PC-9 (cell line): ENCODE data around the gene DOCK3. TPM values are rescaled to one million over a fixed set of nuclear protein-coding genes. Genes with fewer than 3 reads are reported as not detected.
A peak's percentile ranks its signal among the peaks of the same experiment; 100 is the strongest.

Experiments
- BruUV-seq: library from RNA; stranded (reverse); fragments of 400-500 nt; replicated peaks from 2 replicates; lab custom pipeline; 2021; lab: Mats Ljungman, UMichigan
- CTCF ChIA-PET: fragments of 300-600 bp; sonication (Branson Sonifier 250); formaldehyde crosslinking; loops from one replicate; lab custom pipeline; 2022; ENCODE audit warnings: antibody characterized with exemption; lab: Charles Lee
- POLR2A ChIA-PET: fragments of 300-600 bp; sonication (Branson Sonifier 250); formaldehyde crosslinking; loops from one replicate; lab custom pipeline; 2022; ENCODE audit warnings: antibody characterized with exemption; ENCODE audit not compliant: unreplicated experiment; lab: Charles Lee
- DNase-seq, 2 experiments: peaks; one replicate each; pipeline versions ENCODE4 v3.0.0 to v3.0.0-alpha.2; 2015 to 2022; ENCODE audit warnings: mixed read lengths in 1 of 2
- H2AFZ ChIP-seq: fragments of 200-600 bp; sonication (generic); 2 replicates; pipeline ENCODE4 v1.8.1; 2017; ENCODE audit warnings: antibody characterized with exemption
- H3F3A ChIP-seq: fragments of 200-600 bp; sonication (generic); 2 replicates; pipeline ENCODE4 v1.8.1; 2017; ENCODE audit warnings: antibody characterized with exemption, mild to moderate bottlenecking, low read depth; ENCODE audit not compliant: insufficient read depth
- H3K27ac ChIP-seq: fragments of 200-600 bp; sonication (generic); 2 replicates; pipeline ENCODE4 v1.6.1; 2016; ENCODE audit warnings: mixed run types
- H3K27me3 ChIP-seq: fragments of 200-600 bp; sonication (generic); 2 replicates; pipeline ENCODE4 v1.6.1; 2016; ENCODE audit warnings: low read depth, mixed run types; ENCODE audit not compliant: insufficient read depth
- H3K36me3 ChIP-seq: fragments of 200-600 bp; sonication (generic); 2 replicates; pipeline ENCODE4 v1.6.1; 2016; ENCODE audit warnings: low read depth, mixed run types
- H3K4me1 ChIP-seq: fragments of 200-600 bp; sonication (generic); replicated peaks from 2 replicates; pipeline ENCODE4 v1.6.1; 2016; ENCODE audit warnings: mixed run types; ENCODE audit not compliant: insufficient read depth
- H3K4me2 ChIP-seq: fragments of 200-600 bp; sonication (generic); 2 replicates; pipeline ENCODE4 v1.6.1; 2017; ENCODE audit warnings: mixed run types
- H3K4me3 ChIP-seq: fragments of 200-600 bp; sonication (generic); 2 replicates; pipeline ENCODE4 v1.6.1; 2016; ENCODE audit warnings: mixed run types
- H3K79me2 ChIP-seq: fragments of 200-600 bp; sonication (generic); 2 replicates; pipeline ENCODE4 v1.6.1; 2017; ENCODE audit warnings: low read depth, mixed run types
- H3K9me2 ChIP-seq: fragments of 200-600 bp; sonication (generic); 2 replicates; pipeline ENCODE4 v1.8.1; 2017; ENCODE audit warnings: mild to moderate bottlenecking; ENCODE audit not compliant: insufficient read depth
- H3K9me3 ChIP-seq: fragments of 200-600 bp; sonication (generic); 2 replicates; pipeline ENCODE4 v1.8.1; 2016; ENCODE audit warnings: low read depth; ENCODE audit not compliant: insufficient read depth
- H4K20me1 ChIP-seq: fragments of 200-600 bp; sonication (generic); 2 replicates; pipeline ENCODE4 v1.8.1; 2017; ENCODE audit not compliant: insufficient read depth
- CTCF ChIP-seq: fragments of 200-600 bp; sonication (generic); conservative IDR thresholded peaks from 2 replicates; pipeline ENCODE4 v1.6.1; 2017; ENCODE audit warnings: mixed run types, antibody characterized with exemption, mild to moderate bottlenecking, moderate library complexity
- EZH2 ChIP-seq: fragments of 200-600 bp; sonication (generic); IDR thresholded peaks from 2 replicates; pipeline ENCODE4 v1.8.0; 2017; ENCODE audit warnings: antibody characterized with exemption, low read depth
- intact Hi-C: fragments of 100-400 bp; cut with micrococcal nuclease; formaldehyde crosslinking; loops from one replicate; pipeline ENCODE4 v1.10.0; 2022; ENCODE audit not compliant: unreplicated experiment
- total RNA-seq: library from RNA; stranded (reverse); gene quantifications from 2 replicates; pipeline ENCODE4 v1.2.3, GENCODE V29; 2021

DOCK3 gene
- total RNA-seq, 1 experiment from 2014 or later: 16.9 TPM

GRCh38 chr3:50924638-50925037, 249.9 kb downstream of the DOCK3 start:
- Histone ChIP-seq H3K27me3 (no peaks in the 10 kb centered on the region), H3K9me3 (no peaks in the 10 kb centered on the region), H3K4me1 (peaks cover 36% of the 10 kb centered on the region), H3K79me2 (no peaks in the 10 kb centered on the region), H3K27ac (peak overlapping the region; percentile 36; the same call in 1 of the 2 replicates), H3K9me2 (no peaks in the 10 kb centered on the region), H3F3A (peaks cover 9% of the 10 kb centered on the region; the same call in 1 of the 2 replicates), H3K36me3 (no peaks in the 10 kb centered on the region), H3K4me2 (peak overlapping the region; percentile 30; the same call in 1 of the 2 replicates), H2AFZ (no peak overlapping the region), H3K4me3 (no peak overlapping the region), H4K20me1 (no peaks in the 10 kb centered on the region)
- CTCF ChIA-PET: no interaction called here
- intact Hi-C loops: loop anchor here (5.0 kb wide), 1 partner anchor 117 kb away; no protein-coding TSS in a partner anchor
- POLR2A ChIA-PET: interaction anchor here (0.6 kb wide), 2 partner anchors 110 to 395 kb away, joined by 3 read pairs; no protein-coding TSS in a partner anchor
- no TSS peak for BruUV-seq
- DNase-seq: peak in 1 of 2 experiments; percentile 43
- TF ChIP-seq EZH2: no peak
- no peak for TF ChIP-seq CTCF

GRCh38 chr3:50926868-50927267, 252.1 kb downstream of the DOCK3 start:
- H3K27me3 ChIP-seq: no peaks in the 10 kb centered on the region
- no TSS peak for BruUV-seq

More at GRCh38 chr3:50926868-50927267, 252.1 kb downstream of the DOCK3 start:
- H3K4me3 ChIP-seq: no peak overlapping the region
- POLR2A ChIA-PET: interaction anchor here (0.6 kb wide), 2 partner anchors 11 to 352 kb away, joined by 6 to 7 read pairs; no protein-coding TSS in a partner anchor
- peak overlapping the region; percentile 27 for H3K4me2 ChIP-seq
- no peaks in the 10 kb centered on the region for H3K9me3 ChIP-seq
- H3K4me1 ChIP-seq: peaks cover 36% of the 10 kb centered on the region
- CTCF ChIA-PET: no interaction called here
- DNase-seq: peak; percentile 15 to 70
- TF ChIP-seq CTCF: no peak
- no peak for TF ChIP-seq EZH2
- intact Hi-C loops: loop anchor here (5.0 kb wide), 1 partner anchor 120 kb away; no protein-coding TSS in a partner anchor
- H3K36me3 ChIP-seq: no peaks in the 10 kb centered on the region
- no peaks in the 10 kb centered on the region for H3K79me2 ChIP-seq
- H2AFZ ChIP-seq: no peak overlapping the region
- no peaks in the 10 kb centered on the region for H3K9me2 ChIP-seq
- peaks cover 9% of the 10 kb centered on the region; the same call in 1 of the 2 replicates for H3F3A ChIP-seq
- no peaks in the 10 kb centered on the region for H4K20me1 ChIP-seq
- peak overlapping the region; percentile 61 for H3K27ac ChIP-seq
